ENCODE results near the gene TMEM61.

The TMEM61 gene

GRCh38 chr1:54973205-54973921, 7.1 kb upstream of the TMEM61 start:
- Histone ChIP-seq H3K27ac (ENCODE audit: low read depth, low read length, poor library complexity, severe bottlenecking) (no peak overlapping the region), H3K4me2 (ENCODE audit: low read length) (no peak overlapping the region)

GRCh38 chr1:54975356-54976108, 4.9 kb upstream of the TMEM61 start:
- Histone ChIP-seq H3K9me3 (ENCODE audit: low read length) (no peaks in the 10 kb centered on the region), H3K27ac (ENCODE audit: low read depth, low read length, poor library complexity, severe bottlenecking) (no peak overlapping the region), H3K9me2 (ENCODE audit: low read depth, low read length) (no peaks in the 10 kb centered on the region), H3K4me2 (ENCODE audit: low read length) (no peak overlapping the region), H2AFZ (ENCODE audit: low read length) (no peak overlapping the region), H3K79me2 (ENCODE audit: insufficient read depth, low read length) (no peaks in the 10 kb centered on the region), H3K9ac (ENCODE audit: low read length) (no peak overlapping the region), H3F3A (ENCODE audit: insufficient read depth, low read length) (no peaks in the 10 kb centered on the region), H3K36me3 (ENCODE audit: insufficient read depth, low read length) (no peaks in the 10 kb centered on the region), H3K4me1 (ENCODE audit: insufficient read depth, low read length, severe bottlenecking) (no peaks in the 10 kb centered on the region), H3K27me3 (ENCODE audit: insufficient read depth, low read length) (peaks cover 9% of the 10 kb centered on the region; the same call in 1 of the 2 replicates), H3K4me3 (ENCODE audit: low read depth, low read length, poor library complexity, severe bottlenecking) (no peak overlapping the region), H4K20me1 (ENCODE audit: insufficient read depth, low read length) (no peaks in the 10 kb centered on the region)
- TF ChIP-seq EZH2 (IDR thresholded peaks at IDR 0.05; ENCODE audit: borderline replicate concordance, low read length) (no peak), CTCF (IDR thresholded peaks at IDR 0.05; ENCODE audit: low read length) (no peak)

More at GRCh38 chr1:54973205-54973921, 7.1 kb upstream of the TMEM61 start:
- Histone ChIP-seq H3F3A (ENCODE audit: insufficient read depth, low read length) (no peaks in the 10 kb centered on the region), H3K9me2 (ENCODE audit: low read depth, low read length) (no peaks in the 10 kb centered on the region), H3K4me3 (ENCODE audit: low read depth, low read length, poor library complexity, severe bottlenecking) (no peak overlapping the region), H3K9me3 (ENCODE audit: low read length) (no peaks in the 10 kb centered on the region), H3K4me1 (ENCODE audit: insufficient read depth, low read length, severe bottlenecking) (no peaks in the 10 kb centered on the region), H2AFZ (ENCODE audit: low read length) (no peak overlapping the region), H3K27me3 (ENCODE audit: insufficient read depth, low read length) (peaks cover 6% of the 10 kb centered on the region; the same call in 1 of the 2 replicates), H3K79me2 (ENCODE audit: insufficient read depth, low read length) (no peaks in the 10 kb centered on the region), H4K20me1 (ENCODE audit: insufficient read depth, low read length) (no peaks in the 10 kb centered on the region), H3K36me3 (ENCODE audit: insufficient read depth, low read length) (no peaks in the 10 kb centered on the region), H3K9ac (ENCODE audit: low read length) (no peak overlapping the region)
- TF ChIP-seq EZH2 (IDR thresholded peaks at IDR 0.05; ENCODE audit: borderline replicate concordance, low read length) (no peak), CTCF (IDR thresholded peaks at IDR 0.05; ENCODE audit: low read length) (no peak)

- Histone ChIP-seq H3K4me2 (ENCODE audit: low read length) (no peak overlapping the region), H2AFZ (ENCODE audit: low read length) (no peak overlapping the region), H3K79me2 (ENCODE audit: insufficient read depth, low read length) (no peaks in the 10 kb centered on the region), H3K9ac (ENCODE audit: low read length) (no peak overlapping the region), H3K27ac (ENCODE audit: low read depth, low read length, poor library complexity, severe bottlenecking) (no peak overlapping the region), H3K9me3 (ENCODE audit: low read length) (no peaks in the 10 kb centered on the region), H3K4me1 (ENCODE audit: insufficient read depth, low read length, severe bottlenecking) (no peaks in the 10 kb centered on the region), H3K4me3 (ENCODE audit: low read depth, low read length, poor library complexity, severe bottlenecking) (no peak overlapping the region), H3F3A (ENCODE audit: insufficient read depth, low read length) (no peaks in the 10 kb centered on the region), H3K27me3 (ENCODE audit: insufficient read depth, low read length) (peaks cover 9% of the 10 kb centered on the region; the same call in 1 of the 2 replicates), H4K20me1 (ENCODE audit: insufficient read depth, low read length) (no peaks in the 10 kb centered on the region), H3K36me3 (ENCODE audit: insufficient read depth, low read length) (no peaks in the 10 kb centered on the region), H3K9me2 (ENCODE audit: low read depth, low read length) (no peaks in the 10 kb centered on the region)
- TF ChIP-seq EZH2 (IDR thresholded peaks at IDR 0.05; ENCODE audit: borderline replicate concordance, low read length) = no peak
- no peak for TF ChIP-seq CTCF (IDR thresholded peaks at IDR 0.05; ENCODE audit: low read length)
Measured at GRCh38 chr1:54976747-54977146, 3.7 kb upstream of the TMEM61 start.
